Gastrocnemius medialis (tissue), 4 donors: ENCODE results near the gene TRIM69.
"Not testable (repeated sequence)": the region's sequence is repeated elsewhere in the genome, so short reads cannot be mapped to it uniquely, and the experiment has no call there.

Experiments used
- POLR2A ChIP-seq, 2 donors: fragments of 450-650 bp; IDR thresholded peaks; one replicate each; pipeline ENCODE4 v1.6.1; 2017; ENCODE audit warnings: antibody characterized with exemption in 2 of 2, mild to moderate bottlenecking in 2 of 2, moderate library complexity in 2 of 2
- TF ChIP-seq, protein P1 (sequence below), 5 experiments: fragments of 450-650 bp in 3 of 5; fragments of 200-600 bp in 2 of 5; sonication (generic) in 2 of 5; IDR thresholded peaks in 4 of 5; conservative IDR thresholded peaks in 1 of 5; 1 replicate in 4 of 5; 2 replicates in 1 of 5; pipeline ENCODE4 v1.5.1; 2016 to 2019; ENCODE audit warnings: antibody characterized with exemption in 5 of 5, mild to moderate bottlenecking in 3 of 5, moderate library complexity in 3 of 5

DNA sequence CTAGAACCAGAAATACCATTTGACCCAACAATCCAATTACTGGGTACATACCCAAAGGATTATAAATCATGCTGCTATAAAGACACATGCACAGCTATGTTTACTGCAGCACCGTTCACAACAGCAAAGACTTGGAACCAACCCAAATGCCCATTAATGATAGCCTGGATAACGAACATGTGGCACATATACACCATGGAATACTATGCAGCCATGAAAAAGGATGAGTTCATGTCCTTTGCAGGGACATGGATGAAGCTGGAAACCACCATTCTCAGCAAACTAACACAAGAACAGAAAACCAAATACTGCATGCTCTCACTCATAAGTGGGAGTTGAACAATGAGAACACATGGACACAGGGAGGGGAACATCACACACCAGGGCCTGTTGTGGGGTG is 47.0 kb upstream of the TRIM69 start:
- TF ChIP-seq, protein P1, sequence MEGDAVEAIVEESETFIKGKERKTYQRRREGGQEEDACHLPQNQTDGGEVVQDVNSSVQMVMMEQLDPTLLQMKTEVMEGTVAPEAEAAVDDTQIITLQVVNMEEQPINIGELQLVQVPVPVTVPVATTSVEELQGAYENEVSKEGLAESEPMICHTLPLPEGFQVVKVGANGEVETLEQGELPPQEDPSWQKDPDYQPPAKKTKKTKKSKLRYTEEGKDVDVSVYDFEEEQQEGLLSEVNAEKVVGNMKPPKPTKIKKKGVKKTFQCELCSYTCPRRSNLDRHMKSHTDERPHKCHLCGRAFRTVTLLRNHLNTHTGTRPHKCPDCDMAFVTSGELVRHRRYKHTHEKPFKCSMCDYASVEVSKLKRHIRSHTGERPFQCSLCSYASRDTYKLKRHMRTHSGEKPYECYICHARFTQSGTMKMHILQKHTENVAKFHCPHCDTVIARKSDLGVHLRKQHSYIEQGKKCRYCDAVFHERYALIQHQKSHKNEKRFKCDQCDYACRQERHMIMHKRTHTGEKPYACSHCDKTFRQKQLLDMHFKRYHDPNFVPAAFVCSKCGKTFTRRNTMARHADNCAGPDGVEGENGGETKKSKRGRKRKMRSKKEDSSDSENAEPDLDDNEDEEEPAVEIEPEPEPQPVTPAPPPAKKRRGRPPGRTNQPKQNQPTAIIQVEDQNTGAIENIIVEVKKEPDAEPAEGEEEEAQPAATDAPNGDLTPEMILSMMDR (IDR thresholded peaks at IDR 0.05 in 4 of 5, conservative IDR thresholded peaks at IDR 0.05 in 1 of 5), result not testable (repeated sequence)
- TF ChIP-seq POLR2A (IDR thresholded peaks at IDR 0.05), result not testable (repeated sequence)
